ENCODE data around the gene MYORG.

Gene MYORG

GRCh38 chr9:34318163-34318790, 58.4 kb downstream of the MYORG start:
- no peaks in the 10 kb centered on the region for H3K4me1 ChIP-seq (ENCODE audit: insufficient read depth, low read length)

GRCh38 chr9:34317436-34317835, 59.3 kb downstream of the MYORG start:
- Histone ChIP-seq H3K9me3 (ENCODE audit: insufficient read depth, low read length, severe bottlenecking) (no peaks in the 10 kb centered on the region), H3K4me1 (ENCODE audit: insufficient read depth, low read length) (no peaks in the 10 kb centered on the region), H3K27me3 (ENCODE audit: insufficient read depth, low read length, poor library complexity) (no peaks in the 10 kb centered on the region), H3K9ac (ENCODE audit: low read depth, low read length) (no peak overlapping the region), H3K27ac (ENCODE audit: low read length) (no peak overlapping the region), H3K4me2 (ENCODE audit: insufficient read depth, low read length) (no peak overlapping the region), H3K4me3 (ENCODE audit: low read depth in 1 of 2, low read length in 2 of 2) (no peak overlapping the region), H2AFZ (ENCODE audit: low read depth, low read length) (no peak overlapping the region), H3K36me3 (ENCODE audit: insufficient read depth, low read length) (peaks cover 15% of the 10 kb centered on the region), H3K79me2 (ENCODE audit: insufficient read depth, low read length) (peaks cover 51% of the 10 kb centered on the region), H4K20me1 (ENCODE audit: insufficient read depth, low read length) (peaks cover 3% of the 10 kb centered on the region)
- no peak for ATAC-seq (ENCODE audit: insufficient read depth, low read depth)
- TF ChIP-seq CTCF (IDR thresholded peaks at IDR 0.05; ENCODE audit: borderline replicate concordance, extremely low read depth, low read length, poor library complexity, severe bottlenecking) = no peak
- TF ChIP-seq EZH2 (IDR thresholded peaks at IDR 0.05; ENCODE audit: borderline replicate concordance, low read depth, low read length, severe bottlenecking) = no peak
- no peak for DNase-seq

More at GRCh38 chr9:34318163-34318790, 58.4 kb downstream of the MYORG start:
- ATAC-seq (ENCODE audit: insufficient read depth, low read depth) (no peak), DNase-seq (no peak)
- H3K36me3 ChIP-seq (ENCODE audit: insufficient read depth, low read length) = peaks cover 15% of the 10 kb centered on the region
- no peak overlapping the region for H3K4me2 ChIP-seq (ENCODE audit: insufficient read depth, low read length)
- H3K27ac ChIP-seq (ENCODE audit: low read length) = no peak overlapping the region
- peaks cover 5% of the 10 kb centered on the region for H4K20me1 ChIP-seq (ENCODE audit: insufficient read depth, low read length)
- H3K27me3 ChIP-seq (ENCODE audit: insufficient read depth, low read length, poor library complexity) = no peaks in the 10 kb centered on the region
- no peaks in the 10 kb centered on the region for H3K9me3 ChIP-seq (ENCODE audit: insufficient read depth, low read length, severe bottlenecking)
- peaks cover 59% of the 10 kb centered on the region for H3K79me2 ChIP-seq (ENCODE audit: insufficient read depth, low read length)
- H3K9ac ChIP-seq (ENCODE audit: low read depth, low read length) = no peak overlapping the region
- no peak overlapping the region for H3K4me3 ChIP-seq (ENCODE audit: low read depth in 1 of 2, low read length in 2 of 2)
- H2AFZ ChIP-seq (ENCODE audit: low read depth, low read length) = no peak overlapping the region
- TF ChIP-seq EZH2 (IDR thresholded peaks at IDR 0.05; ENCODE audit: borderline replicate concordance, low read depth, low read length, severe bottlenecking) (no peak), CTCF (IDR thresholded peaks at IDR 0.05; ENCODE audit: borderline replicate concordance, extremely low read depth, low read length, poor library complexity, severe bottlenecking) (no peak)
